ENCODE data around the gene ASB12. TPM values are rescaled to one million over a fixed set of nuclear protein-coding genes. Genes with fewer than 3 reads are reported as not detected.

Gene ASB12
- total and polyA plus RNA-seq, 2 of the 13 experiments (the other 11 are each of a cell fraction or from before 2014, with no cell fraction given), result 0.05 TPM; not detected in 1

DNA sequence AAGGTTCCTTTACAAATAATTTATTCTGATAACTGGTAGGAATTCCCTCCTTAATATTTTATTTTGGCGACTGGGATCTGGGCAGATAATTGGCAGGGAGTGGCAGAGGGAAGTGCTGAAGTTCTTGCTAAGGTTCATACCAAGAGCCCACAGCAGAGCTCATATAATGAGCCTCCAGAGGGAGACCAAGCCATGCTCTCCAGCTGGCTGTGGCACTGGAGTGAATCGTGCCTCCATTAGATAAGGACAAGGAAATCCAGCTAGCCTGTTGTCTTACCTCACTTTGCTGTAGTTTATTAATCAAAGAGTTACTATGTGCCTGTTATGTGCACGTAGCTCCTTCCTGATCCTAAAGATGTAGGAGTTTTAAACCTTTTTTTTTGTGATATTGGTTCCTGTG is 1.3 kb downstream of the ASB12 start (continued):
- TF ChIP-seq POGZ (CRISPR knock-in tag; IDR thresholded peaks at IDR 0.05) (no peak), HNRNPLL (IDR thresholded peaks at IDR 0.05; ENCODE audit: low read depth, low read length, poor library complexity, severe bottlenecking) (no peak)

DNA sequence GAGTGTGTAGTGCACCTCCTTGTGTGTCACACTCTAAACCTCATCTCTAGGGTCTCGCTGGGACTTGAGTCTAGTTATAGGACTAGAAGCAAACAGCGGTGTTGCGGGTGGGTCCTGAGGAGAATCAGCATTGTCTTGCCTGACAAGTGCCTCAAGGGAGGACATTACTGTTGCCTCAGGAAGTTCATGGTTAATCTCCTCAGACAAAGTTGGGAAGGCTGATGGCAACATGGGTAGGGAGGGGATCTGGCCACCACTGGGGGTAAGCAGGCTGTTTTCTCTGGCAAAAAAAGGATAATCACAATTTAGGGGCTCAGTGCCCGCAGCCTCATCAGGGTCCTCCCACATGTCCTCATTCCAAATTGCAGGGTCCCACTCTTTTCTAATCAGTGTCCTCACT is 12.4 kb downstream of the ASB12 start:
- intact Hi-C loops (cut with micrococcal nuclease; ENCODE audit: unreplicated experiment) (no loop called here), in situ Hi-C loops (cut with HindIII; ENCODE audit: extremely low pct_ligation_motif_present, low pct_unique_long_range_greater_than_20kb) (no loop called here)
- Histone ChIP-seq H3K4me2 (ENCODE audit: low read depth, low read length) (no peak overlapping the region), H2AFZ (ENCODE audit: low read length) (no peak overlapping the region), H3K27ac (ENCODE audit: extremely low read length, insufficient read depth, low read length) (no peak overlapping the region), H3K4me1 (ENCODE audit: insufficient read depth, low read length) (no peaks in the 10 kb centered on the region), H3K36me3 (replicated peaks in 1 of 2; ENCODE audit: control insufficient read depth in 1 of 2, insufficient read depth in 2 of 2, low read length in 2 of 2) (no peaks in the 10 kb centered on the region), H3K9me3 (ENCODE audit: low read length) (no peaks in the 10 kb centered on the region), H4K20me1 (ENCODE audit: insufficient read depth, low read length) (no peaks in the 10 kb centered on the region), H3K79me2 (ENCODE audit: insufficient read depth, low read length) (no peaks in the 10 kb centered on the region), H3K27me3 (ENCODE audit: control insufficient read depth in 1 of 2, insufficient read depth in 2 of 2, low read length in 2 of 2) (no peaks in the 10 kb centered on the region), H3K9ac (ENCODE audit: insufficient read depth, low read depth, low read length) (no peak overlapping the region), H3K4me3 (replicated peaks in 1 of 3; ENCODE audit: insufficient read depth in 1 of 3, low read depth in 2 of 3, low read length in 3 of 3) (no peak overlapping the region)
- no TSS peak for BruUV-seq (replicated peaks)
- TF ChIP-seq, protein P1, sequence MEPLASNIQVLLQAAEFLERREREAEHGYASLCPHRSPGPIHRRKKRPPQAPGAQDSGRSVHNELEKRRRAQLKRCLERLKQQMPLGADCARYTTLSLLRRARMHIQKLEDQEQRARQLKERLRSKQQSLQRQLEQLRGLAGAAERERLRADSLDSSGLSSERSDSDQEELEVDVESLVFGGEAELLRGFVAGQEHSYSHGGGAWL (CRISPR knock-in tag; IDR thresholded peaks at IDR 0.05), result no peak
- TF ChIP-seq, protein P2, sequence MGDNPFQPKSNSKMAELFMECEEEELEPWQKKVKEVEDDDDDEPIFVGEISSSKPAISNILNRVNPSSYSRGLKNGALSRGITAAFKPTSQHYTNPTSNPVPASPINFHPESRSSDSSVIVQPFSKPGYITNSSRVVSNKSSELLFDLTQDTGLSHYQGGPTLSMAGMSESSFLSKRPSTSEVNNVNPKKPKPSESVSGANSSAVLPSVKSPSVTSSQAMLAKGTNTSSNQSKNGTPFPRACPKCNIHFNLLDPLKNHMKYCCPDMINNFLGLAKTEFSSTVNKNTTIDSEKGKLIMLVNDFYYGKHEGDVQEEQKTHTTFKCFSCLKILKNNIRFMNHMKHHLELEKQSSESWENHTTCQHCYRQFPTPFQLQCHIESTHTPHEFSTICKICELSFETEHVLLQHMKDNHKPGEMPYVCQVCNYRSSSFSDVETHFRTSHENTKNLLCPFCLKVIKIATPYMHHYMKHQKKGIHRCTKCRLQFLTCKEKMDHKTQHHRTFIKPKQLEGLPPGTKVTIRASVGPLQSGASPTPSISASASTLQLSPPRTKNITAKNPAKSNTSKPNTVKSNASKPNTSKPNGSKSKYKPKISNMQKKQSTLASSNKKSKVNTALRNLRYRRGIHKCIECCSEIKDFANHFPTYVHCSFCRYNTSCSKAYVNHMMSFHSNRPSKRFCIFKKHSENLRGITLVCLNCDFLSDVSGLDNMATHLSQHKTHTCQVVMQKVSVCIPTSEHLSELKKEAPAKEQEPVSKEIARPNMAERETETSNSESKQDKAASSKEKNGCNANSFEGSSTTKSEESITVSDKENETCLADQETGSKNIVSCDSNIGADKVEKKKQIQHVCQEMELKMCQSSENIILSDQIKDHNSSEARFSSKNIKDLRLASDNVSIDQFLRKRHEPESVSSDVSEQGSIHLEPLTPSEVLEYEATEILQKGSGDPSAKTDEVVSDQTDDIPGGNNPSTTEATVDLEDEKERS (CRISPR knock-in tag; IDR thresholded peaks at IDR 0.05), result no peak
- no peak for TF ChIP-seq RAD21 (CRISPR knock-in tag; IDR thresholded peaks at IDR 0.05)
- TF ChIP-seq, protein P3, sequence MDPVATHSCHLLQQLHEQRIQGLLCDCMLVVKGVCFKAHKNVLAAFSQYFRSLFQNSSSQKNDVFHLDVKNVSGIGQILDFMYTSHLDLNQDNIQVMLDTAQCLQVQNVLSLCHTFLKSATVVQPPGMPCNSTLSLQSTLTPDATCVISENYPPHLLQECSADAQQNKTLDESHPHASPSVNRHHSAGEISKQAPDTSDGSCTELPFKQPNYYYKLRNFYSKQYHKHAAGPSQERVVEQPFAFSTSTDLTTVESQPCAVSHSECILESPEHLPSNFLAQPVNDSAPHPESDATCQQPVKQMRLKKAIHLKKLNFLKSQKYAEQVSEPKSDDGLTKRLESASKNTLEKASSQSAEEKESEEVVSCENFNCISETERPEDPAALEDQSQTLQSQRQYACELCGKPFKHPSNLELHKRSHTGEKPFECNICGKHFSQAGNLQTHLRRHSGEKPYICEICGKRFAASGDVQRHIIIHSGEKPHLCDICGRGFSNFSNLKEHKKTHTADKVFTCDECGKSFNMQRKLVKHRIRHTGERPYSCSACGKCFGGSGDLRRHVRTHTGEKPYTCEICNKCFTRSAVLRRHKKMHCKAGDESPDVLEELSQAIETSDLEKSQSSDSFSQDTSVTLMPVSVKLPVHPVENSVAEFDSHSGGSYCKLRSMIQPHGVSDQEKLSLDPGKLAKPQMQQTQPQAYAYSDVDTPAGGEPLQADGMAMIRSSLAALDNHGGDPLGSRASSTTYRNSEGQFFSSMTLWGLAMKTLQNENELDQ (CRISPR knock-in tag; IDR thresholded peaks at IDR 0.05; ENCODE audit: borderline replicate concordance), result no peak
- TF ChIP-seq, protein P4, sequence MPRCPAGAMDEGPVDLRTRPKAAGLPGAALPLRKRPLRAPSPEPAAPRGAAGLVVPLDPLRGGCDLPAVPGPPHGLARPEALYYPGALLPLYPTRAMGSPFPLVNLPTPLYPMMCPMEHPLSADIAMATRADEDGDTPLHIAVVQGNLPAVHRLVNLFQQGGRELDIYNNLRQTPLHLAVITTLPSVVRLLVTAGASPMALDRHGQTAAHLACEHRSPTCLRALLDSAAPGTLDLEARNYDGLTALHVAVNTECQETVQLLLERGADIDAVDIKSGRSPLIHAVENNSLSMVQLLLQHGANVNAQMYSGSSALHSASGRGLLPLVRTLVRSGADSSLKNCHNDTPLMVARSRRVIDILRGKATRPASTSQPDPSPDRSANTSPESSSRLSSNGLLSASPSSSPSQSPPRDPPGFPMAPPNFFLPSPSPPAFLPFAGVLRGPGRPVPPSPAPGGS (CRISPR knock-in tag; IDR thresholded peaks at IDR 0.05), result no peak
- TF ChIP-seq, protein P5, sequence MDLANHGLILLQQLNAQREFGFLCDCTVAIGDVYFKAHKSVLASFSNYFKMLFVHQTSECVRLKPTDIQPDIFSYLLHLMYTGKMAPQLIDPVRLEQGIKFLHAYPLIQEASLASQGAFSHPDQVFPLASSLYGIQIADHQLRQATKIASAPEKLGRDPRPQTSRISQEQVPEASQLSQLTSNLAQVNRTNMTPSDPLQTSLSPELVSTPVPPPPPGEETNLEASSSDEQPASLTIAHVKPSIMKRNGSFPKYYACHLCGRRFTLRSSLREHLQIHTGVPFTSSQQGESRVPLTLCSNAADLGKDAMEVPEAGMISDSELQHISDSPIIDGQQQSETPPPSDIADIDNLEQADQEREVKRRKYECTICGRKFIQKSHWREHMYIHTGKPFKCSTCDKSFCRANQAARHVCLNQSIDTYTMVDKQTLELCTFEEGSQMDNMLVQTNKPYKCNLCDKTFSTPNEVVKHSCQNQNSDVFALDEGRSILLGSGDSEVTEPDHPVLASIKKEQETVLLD (CRISPR knock-in tag; IDR thresholded peaks at IDR 0.05; ENCODE audit: low read depth), result no peak
- FAIRE-seq (no peak), DNase-seq (ENCODE audit: low spot score) (no peak), ATAC-seq (no peak)
- POLR2A ChIA-PET, result no interaction called here
- WGBS (ENCODE audit: low lambda C conversion rate), result 65% methylated on average over 3 of the region's 4 CpGs
- CTCF ChIA-PET (ENCODE audit: low intra/inter-chr PET ratio, low total read pairs), result no interaction called here
